Measurements from ENCODE around the gene CIART. TPM values are rescaled to one million over a fixed set of nuclear protein-coding genes. Genes with fewer than 3 reads are reported as not detected.
A peak's percentile ranks its signal among the peaks of the same experiment; 100 is the strongest.

Gene CIART
- total RNA-seq, 4 donors from 2014 or later, result 2.9 to 7.9 (median 5.4) TPM

DNA sequence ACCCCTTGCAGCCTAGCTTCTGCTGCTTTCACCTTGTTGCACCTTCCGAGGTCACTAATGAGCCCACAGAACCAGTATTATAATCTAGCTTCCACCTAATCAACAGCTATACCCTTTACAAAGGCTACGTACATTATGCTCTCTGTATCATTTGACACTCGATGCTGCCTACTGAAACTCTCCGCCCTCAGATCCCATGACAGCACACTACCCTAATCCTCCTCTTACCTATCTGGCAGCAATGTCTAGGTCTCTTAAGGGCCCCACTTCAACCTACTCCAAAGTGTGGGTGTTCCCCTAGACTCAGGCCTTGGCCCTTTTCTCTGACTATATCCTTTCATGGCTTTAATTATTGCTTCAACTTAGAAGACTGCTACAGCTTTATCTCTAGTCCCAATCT is 6.5 kb downstream of the CIART start:
- 91 to 93% methylated on average over 4 of the region's 4 CpGs for WGBS, 2 donors
- Histone ChIP-seq H3K4me1 (peaks cover 4 to 6% of the 10 kb centered on the region in 2 donors), H3K9me3 (no peaks in the 10 kb centered on the region), H3K36me3 (peaks cover 0 to 10% of the 10 kb centered on the region in 2 donors), H3K27me3 (no peaks in the 10 kb centered on the region), H3K27ac (no peak overlapping the region), H3K4me3 (replicated peaks in 1 of 3) (no peak overlapping the region)
- no peak for DNase-seq
- TF ChIP-seq CTCF (IDR thresholded peaks at IDR 0.05), result no peak
- TF ChIP-seq POLR2A (IDR thresholded peaks at IDR 0.05), result no peak
- intact Hi-C loops (cut with DNase I), result no loop called here

GRCh38 chr1:150293433-150294253 is 11.3 kb downstream of the CIART start, which contains the start of gene MRPS21:
TSS of gene MRPS21 (plus strand) at chr1:150293861. CDS start at chr1:150294367, 506 bp downstream.
- no peaks in the 10 kb centered on the region for H3K27me3 ChIP-seq
- TF ChIP-seq CTCF (IDR thresholded peaks at IDR 0.05) (peak in 1 of 6 experiments; percentile 4), POLR2A (IDR thresholded peaks at IDR 0.05) (peak in 1 of 2 donors; percentile 77)
- H3K4me1 ChIP-seq, result peaks cover 12 to 17% of the 10 kb centered on the region in 2 donors
- intact Hi-C loops (cut with DNase I), result no loop called here
- H3K36me3 ChIP-seq, result no peaks in the 10 kb centered on the region
- no peaks in the 10 kb centered on the region for H3K9me3 ChIP-seq
- WGBS, 2 donors, result 7 to 10% methylated on average over 33 to 43 of the region's 43 CpGs
- peak; percentile 89 to 91 for DNase-seq
- H3K4me3 ChIP-seq (replicated peaks in 1 of 3), result peak within 1 kb of the TSS; percentile 63 to 96 (median 80)
- peak within 1 kb of the TSS; percentile 52 to 77 (median 75) for H3K27ac ChIP-seq

- H3K27ac ChIP-seq, result no peak overlapping the region
- TF ChIP-seq POLR2A (IDR thresholded peaks at IDR 0.05), result no peak
- TF ChIP-seq CTCF (IDR thresholded peaks at IDR 0.05), result no peak
- H3K4me1 ChIP-seq, result peaks cover 12 to 17% of the 10 kb centered on the region in 2 donors
- no peaks in the 10 kb centered on the region for H3K9me3 ChIP-seq
- H3K27me3 ChIP-seq, result no peaks in the 10 kb centered on the region
- intact Hi-C loops (cut with DNase I), result no loop called here
- no peak overlapping the region for H3K4me3 ChIP-seq (replicated peaks in 1 of 3)
- no peak for DNase-seq
- WGBS, 2 donors, result 95 to 100% methylated on average over 2 of the region's 2 CpGs
- peaks cover 0 to 3% of the 10 kb centered on the region in 2 donors for H3K36me3 ChIP-seq
Observed at GRCh38 chr1:150295476-150295875, 13.1 kb downstream of the CIART start.

DNA sequence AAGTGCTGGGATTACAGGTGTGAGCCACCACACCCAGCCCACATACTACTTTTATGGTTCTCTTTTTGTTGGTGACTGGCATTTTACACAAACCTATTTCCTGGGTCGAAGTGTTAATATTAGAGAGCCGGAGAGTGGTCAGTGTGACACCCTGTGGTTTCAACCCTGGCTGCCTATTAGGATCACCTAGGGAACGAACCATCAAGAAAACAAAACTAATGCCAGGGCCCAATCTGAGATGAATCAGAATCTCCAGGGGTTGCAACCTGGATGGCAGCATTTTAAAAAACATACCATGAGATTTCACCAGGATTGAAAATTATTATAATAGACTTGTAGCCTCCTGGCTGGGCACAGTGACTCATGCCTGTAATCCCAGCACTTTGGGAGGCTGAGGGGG is 17.4 kb downstream of the CIART start:
- Histone ChIP-seq H3K36me3 (peaks cover 15% of the 10 kb centered on the region in 2 donors), H3K27ac (no peak overlapping the region), H3K9me3 (no peaks in the 10 kb centered on the region), H3K4me1 (peaks cover 0 to 7% of the 10 kb centered on the region in 2 donors), H3K4me3 (replicated peaks in 1 of 3) (no peak overlapping the region), H3K27me3 (no peaks in the 10 kb centered on the region)
- intact Hi-C loops (cut with DNase I), result no loop called here
- WGBS, 2 donors, result 93 to 94% methylated on average over 3 of the region's 3 CpGs
- TF ChIP-seq POLR2A (IDR thresholded peaks at IDR 0.05) (no peak), CTCF (IDR thresholded peaks at IDR 0.05) (no peak)
- DNase-seq, result no peak

DNA sequence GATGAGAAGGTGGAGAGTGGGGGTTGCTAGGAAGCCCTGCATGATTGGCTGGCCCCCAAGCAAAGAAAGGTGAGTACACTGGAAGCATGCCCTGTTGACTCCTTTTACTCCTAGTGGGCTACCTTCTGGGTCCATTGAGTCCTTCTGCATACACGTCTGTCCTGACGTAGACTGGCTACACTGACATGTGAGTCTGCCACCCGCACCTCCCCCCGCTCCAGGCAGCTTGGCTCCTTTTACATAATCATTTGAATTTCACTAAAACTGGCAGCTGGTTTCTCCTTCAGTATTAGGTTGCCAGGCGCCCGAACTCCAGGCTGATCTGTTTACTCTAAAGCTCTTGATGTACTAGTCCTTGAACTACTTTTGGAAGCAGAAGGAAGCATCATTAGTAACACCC is 20.0 kb downstream of the CIART start:
- Histone ChIP-seq H3K4me3 (replicated peaks in 1 of 3) (no peak overlapping the region), H3K9me3 (no peaks in the 10 kb centered on the region), H3K4me1 (no peaks in the 10 kb centered on the region), H3K27ac (no peak overlapping the region), H3K36me3 (peaks cover 15% of the 10 kb centered on the region in 2 donors), H3K27me3 (no peaks in the 10 kb centered on the region)
- DNase-seq, result no peak
- TF ChIP-seq CTCF (IDR thresholded peaks at IDR 0.05), result no peak
- TF ChIP-seq POLR2A (IDR thresholded peaks at IDR 0.05), result no peak
- intact Hi-C loops (cut with DNase I), result no loop called here
- WGBS, 2 donors, result 88 to 95% methylated on average over 6 of the region's 6 CpGs
